NCI-H1092 (cell line): ENCODE data around the gene TMEM219.

Experiments
- DNase-seq: peaks from one replicate; lab custom pipeline; 2025; lab: John Stamatoyannopoulos, UW

Gene TMEM219

DNA sequence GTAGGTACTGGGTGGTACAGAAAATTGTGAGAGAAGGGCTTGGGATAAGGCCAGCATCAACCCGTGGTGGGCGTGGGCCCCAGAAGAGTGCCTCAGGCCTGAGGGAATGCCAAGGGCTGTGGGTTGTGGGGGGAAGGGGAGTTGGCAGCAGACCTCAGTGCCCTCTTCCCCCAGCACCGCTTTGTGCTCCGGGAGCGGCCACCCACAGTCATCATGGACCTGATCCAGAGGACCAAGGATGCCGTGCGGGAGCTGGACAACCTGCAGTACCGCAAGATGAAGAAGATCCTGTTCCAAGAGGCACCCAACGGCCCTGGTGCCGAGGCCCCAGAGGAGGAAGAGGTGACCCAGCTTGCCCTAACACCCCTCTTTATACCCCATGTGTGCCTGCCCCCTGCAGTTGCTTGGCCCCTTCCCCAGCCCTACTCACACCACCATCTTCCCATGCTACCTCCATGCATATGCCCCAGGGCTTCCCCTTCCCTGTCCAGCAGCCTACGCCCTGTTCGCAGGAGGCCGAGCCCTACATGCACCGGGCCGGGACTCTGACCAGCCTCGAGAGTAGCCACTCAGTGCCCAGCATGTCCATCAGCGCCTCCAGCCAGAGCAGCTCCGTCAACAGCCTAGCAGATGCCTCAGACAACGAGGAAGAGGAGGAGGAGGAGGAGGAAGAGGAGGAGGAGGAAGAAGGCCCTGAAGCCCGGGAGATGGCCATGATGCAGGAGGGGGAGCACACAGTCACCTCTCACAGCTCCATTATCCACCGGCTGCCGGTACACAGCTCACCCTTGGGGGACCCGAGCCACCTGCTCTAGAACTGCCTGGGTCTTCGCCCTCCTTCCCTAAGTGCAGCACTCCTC, 20.9 kb downstream of the TMEM219 start:
- DNase-seq: no peak

DNA sequence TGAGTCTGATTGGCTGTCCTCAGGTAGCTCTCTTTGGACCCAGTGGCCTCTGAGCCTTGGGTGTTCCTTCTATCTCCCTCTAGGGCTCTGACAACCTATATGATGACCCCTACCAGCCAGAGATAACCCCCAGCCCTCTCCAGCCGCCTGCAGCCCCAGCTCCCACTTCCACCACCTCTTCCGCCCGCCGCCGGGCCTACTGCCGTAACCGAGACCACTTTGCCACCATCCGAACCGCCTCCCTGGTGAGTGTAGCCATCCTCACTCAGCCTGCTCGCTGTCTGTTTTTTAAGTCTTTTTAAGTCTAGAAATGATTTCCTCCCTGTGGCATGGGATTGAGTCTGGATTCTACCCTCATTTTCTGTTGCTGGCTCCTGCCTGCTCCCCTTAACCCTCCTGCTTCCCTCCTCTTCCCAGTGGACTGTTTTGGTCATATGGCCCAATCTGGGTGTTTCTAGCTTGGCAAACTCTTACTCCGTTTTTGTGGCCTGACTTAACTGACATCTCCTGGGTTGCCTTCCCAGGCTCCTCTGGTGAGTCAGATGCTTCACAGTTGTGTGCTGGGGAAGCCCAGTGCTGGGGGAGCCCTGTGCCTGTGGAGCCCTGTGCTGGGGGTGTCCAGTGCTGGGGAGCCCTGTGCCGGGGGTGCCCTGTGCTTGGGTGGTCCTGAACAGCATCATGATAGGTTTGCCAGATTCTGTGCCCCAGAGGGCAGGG, 21.7 kb downstream of the TMEM219 start:
- DNase-seq: no peak

DNA sequence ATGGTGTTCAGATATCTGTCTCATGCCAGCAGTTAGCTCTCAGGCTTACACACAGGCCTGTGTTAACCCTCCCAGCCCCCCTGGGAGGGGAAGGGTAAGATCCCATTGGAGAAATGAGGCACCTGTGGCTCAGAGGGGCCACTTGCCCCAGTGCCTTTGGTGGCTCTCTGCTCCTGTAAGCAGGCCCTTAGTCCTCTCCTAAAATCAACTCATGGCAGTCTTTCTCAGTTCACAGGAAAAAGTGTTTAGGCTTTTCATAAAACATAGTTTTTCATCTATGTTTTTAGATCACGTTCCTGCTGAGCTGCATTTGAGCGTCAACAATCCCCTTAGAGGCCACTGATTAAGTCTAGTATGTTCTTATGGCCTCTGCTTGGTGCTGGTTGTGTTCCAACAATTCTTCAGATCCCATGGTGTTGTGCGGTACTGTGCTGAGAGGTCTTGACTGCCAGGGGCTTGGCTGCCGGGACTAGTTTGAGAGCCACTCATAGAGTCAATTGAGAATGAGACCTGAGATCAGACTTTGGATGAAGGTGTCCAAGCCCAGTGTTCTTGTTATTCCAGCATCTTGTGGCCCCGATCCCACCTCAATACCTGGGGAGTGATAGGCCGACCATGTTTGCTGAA, 22.4 kb downstream of the TMEM219 start:
- DNase-seq: no peak

DNA sequence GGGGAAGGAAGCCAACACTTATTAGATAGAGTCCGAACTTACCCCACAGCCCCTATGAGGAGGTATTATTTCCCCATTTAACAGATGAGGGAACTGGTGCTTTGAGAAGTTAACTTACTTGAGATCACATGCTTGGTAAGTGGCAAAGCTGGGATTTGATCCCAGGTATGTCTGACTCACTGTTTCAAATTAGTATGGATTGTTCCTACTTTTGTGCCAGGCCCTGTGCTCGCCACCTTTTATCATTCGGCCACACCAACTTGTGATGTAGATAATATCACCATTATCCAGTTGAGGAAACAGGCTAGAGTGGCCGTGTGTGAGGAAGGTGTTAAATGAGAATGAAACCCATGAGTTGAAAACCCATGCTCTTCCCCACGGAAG, 22.9 kb downstream of the TMEM219 start:
- DNase-seq: no peak

DNA sequence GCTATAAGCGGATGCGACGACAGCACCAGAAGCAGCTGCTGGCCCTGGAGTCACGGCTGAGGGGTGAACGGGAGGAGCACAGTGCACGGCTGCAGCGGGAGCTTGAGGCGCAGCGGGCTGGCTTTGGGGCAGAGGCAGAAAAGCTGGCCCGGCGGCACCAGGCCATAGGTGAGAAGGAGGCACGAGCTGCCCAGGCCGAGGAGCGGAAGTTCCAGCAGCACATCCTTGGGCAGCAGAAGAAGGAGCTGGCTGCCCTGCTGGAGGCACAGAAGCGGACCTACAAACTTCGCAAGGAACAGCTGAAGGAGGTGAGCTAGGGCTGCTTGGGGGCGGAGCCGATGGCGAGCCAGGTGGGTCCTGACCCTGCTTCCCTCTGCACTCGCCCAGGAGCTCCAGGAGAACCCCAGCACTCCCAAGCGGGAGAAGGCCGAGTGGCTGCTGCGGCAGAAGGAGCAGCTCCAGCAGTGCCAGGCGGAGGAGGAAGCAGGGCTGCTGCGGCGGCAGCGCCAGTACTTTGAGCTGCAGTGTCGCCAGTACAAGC, 23.5 kb downstream of the TMEM219 start:
- DNase-seq: no peak

DNA sequence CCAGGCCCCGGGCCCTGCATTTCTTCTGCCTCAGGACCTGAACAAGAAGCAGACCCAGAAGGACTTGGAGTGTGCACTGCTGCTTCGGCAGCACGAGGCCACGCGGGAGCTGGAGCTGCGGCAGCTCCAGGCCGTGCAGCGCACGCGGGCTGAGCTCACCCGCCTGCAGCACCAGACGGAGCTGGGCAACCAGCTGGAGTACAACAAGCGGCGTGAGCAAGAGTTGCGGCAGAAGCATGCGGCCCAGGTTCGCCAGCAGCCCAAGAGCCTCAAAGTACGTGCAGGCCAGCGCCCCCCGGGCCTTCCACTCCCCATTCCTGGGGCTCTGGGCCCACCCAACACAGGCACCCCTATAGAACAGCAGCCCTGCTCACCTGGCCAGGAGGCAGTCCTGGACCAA, 24.4 kb downstream of the TMEM219 start:
- DNase-seq: no peak

DNA sequence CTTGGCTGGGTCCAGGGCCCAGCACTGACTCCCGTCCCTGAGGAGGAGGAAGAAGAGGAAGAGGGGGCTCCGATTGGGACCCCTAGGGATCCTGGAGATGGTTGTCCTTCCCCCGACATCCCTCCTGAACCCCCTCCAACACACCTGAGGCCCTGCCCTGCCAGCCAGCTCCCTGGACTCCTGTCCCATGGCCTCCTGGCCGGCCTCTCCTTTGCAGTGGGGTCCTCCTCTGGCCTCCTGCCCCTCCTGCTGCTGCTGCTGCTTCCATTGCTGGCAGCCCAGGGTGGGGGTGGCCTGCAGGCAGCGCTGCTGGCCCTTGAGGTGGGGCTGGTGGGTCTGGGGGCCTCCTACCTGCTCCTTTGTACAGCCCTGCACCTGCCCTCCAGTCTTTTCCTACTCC, 25.1 kb downstream of the TMEM219 start:
- DNase-seq: no peak

DNA sequence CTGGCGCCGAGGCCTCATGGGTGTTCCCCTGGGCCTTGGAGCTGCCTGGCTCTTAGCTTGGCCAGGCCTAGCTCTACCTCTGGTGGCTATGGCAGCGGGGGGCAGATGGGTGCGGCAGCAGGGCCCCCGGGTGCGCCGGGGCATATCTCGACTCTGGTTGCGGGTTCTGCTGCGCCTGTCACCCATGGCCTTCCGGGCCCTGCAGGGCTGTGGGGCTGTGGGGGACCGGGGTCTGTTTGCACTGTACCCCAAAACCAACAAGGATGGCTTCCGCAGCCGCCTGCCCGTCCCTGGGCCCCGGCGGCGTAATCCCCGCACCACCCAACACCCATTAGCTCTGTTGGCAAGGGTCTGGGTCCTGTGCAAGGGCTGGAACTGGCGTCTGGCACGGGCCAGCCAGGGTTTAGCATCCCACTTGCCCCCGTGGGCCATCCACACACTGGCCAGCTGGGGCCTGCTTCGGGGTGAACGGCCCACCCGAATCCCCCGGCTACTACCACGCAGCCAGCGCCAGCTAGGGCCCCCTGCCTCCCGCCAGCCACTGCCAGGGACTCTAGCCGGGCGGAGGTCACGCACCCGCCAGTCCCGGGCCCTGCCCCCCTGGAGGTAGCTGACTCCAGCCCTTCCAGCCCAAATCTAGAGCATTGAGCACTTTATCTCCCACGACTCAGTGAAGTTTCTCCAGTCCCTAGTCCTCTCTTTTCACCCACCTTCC, 25.6 kb downstream of the TMEM219 start:
- DNase-seq: no peak

DNA sequence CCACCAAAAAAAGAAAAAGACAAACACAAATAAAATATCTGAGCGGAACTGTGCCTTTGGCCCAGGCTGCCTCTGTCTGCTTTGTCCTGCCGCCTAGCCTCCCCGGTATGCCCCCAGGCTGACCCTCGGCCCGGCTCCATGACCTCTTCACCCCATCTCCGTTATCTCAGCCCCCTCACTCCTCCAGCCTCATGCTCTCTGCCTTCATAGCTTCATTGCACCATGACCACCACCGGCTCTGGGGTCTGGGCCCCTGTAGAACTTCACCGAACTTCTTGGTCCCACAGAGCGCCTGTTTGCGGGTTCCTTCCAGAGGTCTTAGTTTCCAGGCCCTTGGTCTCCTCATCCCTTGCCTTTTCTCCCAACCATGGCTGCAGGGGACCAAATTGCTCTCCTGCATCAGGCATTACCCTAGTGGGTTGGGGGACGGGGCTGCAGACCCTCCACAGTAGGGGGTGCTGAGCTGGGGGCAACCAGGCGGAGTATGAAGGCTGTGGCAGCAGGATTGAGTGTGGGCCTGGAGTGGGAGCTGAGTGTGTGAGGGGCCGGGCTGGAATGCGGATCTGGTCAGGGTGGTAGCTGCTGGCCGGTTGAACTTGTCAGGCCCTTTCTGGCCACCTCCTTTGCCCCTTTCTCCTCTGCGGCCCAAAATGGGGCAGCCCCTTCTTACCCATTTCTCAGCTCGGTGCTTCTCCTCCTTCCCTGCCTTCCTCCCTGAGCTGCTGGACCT, 26.6 kb downstream of the TMEM219 start:
- DNase-seq: no peak

DNA sequence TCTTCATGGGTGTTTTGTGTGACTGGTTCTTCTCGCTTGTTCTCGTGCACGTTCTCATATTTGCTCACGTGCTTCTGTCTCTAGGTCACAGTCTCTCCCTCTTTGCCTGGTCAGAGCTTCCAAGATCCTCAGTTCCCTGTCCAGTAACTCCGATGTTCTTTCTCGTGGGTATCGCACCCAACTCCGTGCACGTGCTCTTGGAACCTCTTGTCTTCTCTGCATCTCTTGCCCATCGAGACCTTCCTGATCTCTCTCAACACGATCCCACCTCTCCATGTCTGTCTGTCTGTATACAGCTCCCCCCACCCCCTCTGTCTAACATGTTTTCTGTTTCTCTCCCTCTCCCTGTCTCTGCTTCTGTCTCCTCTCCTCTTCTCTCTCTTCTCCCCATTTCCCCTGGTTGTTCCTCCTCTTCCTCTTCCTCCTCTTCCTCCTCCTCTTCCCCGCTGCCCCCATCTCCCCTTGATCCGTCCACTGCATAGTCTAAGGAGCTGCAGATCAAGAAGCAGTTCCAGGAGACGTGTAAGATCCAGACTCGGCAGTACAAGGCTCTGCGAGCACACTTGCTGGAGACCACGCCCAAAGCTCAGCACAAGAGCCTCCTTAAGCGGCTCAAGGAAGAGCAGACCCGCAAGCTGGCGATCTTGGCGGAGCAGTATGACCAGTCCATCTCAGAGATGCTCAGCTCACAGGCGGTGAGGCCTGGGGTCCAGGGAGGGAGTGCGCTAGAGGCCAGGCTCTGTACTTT, 27.4 kb downstream of the TMEM219 start:
- no peak for DNase-seq

DNA sequence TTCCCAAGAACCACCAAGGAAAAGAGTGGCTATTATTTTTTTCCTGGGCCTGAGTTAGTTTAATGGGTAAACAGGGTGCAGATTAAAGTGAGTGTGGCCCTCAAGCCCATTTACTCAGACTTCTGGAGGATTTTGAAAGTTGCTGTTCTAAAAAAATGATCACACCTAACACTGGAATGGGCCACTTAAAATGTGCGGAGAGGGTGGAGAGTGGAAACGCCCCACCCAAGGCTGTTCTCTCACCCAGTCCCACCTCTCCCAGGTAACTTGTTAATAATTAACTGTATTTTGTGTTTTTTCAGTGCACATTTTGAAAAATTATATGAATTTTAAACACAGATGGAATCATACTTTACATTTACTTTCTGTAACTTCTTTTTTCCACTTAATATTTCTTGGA, 28.2 kb downstream of the TMEM219 start:
- DNase-seq: no peak

DNA sequence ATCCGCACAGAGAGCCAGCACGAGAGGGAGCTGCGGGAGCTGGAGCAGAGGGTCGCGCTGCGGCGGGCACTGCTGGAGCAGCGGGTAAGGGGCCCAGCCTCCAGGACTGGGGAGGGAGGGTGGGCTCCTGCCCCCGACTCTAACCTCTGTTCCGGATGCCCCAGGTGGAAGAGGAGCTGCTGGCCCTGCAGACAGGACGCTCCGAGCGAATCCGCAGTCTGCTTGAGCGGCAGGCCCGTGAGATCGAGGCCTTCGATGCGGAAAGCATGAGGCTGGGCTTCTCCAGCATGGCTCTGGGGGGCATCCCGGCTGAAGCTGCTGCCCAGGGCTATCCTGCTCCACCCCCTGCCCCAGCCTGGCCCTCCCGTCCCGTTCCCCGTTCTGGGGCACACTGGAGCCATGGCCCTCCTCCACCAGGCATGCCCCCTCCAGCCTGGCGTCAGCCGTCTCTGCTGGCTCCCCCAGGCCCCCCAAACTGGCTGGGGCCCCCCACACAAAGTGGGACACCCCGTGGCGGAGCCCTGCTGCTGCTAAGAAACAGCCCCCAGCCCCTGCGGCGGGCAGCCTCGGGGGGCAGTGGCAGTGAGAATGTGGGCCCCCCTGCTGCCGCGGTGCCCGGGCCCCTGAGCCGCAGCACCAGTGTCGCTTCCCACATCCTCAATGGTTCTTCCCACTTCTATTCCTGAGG, 29.1 kb downstream of the TMEM219 start:
- no peak for DNase-seq

DNA sequence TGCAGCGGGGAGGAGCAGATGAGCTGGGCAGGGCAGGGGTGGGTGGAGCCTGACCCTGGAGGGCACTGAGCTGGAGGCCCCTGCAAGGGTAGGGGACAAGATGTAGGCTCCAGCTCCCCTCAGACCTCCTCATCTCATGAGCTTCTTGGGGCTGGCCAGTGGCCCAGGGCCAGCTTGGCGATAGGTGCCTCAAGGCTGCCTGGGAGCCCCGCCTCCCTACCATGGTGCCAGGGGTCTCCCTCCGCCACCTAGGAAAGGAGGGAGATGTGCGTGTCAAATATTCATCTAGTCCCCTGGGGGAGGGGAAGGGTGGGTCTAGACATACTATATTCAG, 29.7 kb downstream of the TMEM219 start:
- DNase-seq: no peak

DNA sequence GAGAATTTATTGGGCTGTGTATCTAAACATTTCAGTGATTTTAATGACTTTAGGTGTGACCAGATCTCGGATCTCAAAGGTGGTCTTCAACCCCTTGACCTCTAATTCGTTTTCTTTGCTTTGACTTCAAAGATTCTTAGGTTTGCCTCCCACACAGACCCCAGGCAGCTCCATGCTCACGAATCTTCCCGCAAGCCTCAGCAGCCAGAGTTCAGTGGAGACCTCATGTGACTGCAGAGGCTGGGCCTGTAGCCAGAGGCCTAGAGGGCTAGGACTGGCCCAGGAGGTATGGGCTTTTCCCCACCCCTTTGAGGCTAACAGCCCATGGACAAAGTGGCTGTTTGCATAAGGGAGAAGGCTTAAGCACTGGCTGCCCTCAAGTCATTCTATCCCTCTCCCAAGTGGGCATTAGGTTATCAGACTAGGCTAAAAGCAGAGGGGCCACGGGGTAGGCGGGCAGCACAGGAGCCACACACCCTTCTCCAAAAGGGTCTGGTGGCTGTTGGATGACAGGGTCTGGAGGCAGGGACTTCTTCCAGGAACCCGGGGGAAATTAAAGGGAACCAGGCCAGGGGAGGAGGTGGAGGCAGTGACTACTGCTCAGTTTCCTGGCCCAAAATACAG, 30.6 kb downstream of the TMEM219 start:
- DNase-seq: no peak

DNA sequence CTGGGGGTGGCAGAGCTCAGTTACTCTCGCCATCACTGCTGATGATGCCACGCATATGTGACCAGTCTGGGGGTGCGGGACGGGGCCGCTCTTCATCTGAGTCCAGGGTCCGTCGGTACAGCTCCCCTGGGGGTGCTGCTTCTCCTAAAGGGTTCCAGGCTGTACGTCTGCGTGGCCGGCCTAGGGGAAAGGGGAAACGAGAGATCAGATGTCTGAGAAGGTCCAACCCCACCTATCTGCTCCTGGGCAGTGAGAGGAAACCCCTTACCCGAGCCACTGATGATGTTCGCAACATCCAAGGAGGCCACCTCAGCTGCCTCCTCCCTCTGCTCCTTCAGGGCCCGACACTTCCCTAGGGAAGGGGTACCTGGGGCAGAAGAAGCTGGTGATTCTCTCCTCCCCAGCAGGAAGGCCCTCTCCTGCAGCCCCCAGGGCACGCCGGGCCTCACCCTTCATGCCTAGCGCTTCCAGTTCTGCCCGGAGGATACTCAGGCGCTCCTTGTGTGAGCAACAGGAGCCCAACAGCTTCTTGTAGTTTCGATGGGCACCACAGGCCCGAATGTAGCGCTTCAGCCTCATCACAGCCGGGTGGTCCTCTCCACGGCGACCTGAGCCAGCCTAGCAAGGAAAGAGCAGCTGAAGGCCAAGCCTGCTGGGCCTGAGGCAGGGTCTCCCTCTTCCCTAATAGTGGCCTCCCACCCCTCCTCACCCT, 31.5 kb downstream of the TMEM219 start:
- no peak for DNase-seq

DNA sequence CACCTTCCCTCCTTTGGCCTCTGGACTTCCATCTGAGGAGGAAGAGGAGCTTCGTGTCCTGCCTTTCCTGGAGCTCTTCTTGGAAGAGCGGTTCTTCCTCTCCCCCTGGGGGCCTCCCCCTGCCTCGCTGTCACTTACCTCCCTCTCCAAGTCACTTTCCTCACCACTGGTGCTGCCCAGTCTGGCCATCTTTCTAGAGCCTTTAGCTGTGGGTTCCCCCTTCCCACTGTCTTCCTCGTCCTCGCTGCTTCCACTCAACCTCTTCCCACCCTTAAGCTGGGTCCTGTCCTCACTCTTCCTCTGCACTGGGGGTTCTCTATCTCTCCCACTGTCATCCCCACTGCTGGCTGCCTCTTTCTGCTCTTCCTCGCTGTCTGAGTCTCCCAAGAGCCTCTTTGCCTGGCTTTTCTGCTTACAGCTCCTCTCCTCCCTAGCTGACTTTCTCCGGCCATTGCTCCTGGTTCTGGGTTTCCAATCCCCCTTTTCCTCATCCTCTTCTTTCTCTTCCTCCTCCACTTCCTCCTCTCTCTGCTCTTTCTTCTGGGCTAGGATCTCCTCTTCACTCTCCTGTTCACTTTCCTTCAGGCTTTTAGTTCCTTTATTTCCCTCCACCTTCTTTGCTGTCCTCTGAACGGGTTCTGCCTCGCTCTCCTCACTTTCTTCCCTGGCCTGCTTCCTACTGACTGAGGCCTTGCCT, 32.2 kb downstream of the TMEM219 start:
- no peak for DNase-seq

DNA sequence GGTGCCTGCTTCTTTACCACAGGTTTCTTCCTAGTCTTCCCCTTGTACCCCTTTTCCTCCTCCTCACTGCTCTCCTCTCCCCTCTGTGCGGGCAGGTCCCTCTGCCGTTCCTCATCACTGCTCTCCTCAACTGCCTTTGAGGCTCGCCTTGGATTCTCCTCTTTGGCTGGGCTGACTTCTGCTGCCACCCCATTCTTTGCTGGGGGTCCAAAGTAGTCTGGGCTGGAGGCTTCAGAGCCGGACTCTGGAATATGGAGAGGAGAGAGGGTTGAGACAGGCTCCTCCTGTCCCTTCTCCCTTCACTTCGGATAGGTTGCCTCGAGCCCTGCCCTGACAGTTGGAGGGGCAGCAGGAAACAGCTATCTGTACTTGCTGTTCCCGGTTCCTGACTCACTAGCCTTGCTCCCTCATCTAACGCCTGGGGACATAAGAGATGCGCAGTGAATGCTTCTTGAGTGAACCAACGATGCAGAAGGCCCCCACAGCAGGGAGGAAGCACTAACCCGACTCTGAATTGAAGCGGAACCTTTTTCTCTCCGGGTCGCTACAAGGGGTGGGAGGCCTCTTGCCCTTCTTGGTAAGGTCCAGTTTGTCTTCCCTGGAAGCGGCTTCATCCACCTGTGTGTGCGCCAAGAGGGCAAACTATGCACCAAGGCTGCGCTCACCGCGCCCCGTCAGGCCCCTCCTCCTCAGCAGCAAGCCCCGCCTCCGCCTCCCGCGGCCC, 32.9 kb downstream of the TMEM219 start:
- no peak for DNase-seq
